Osteoblast (primary cell): ENCODE measurements around the gene FNBP1L. TPM values are rescaled to one million over a fixed set of nuclear protein-coding genes. Genes with fewer than 3 reads are reported as not detected.
A peak's percentile ranks its signal among the peaks of the same experiment; 100 is the strongest.

Source experiments
- DNase-seq: peaks from one replicate; pipeline ENCODE4 v3.0.0; 2011; ENCODE audit warnings: low spot score, mixed read lengths; ENCODE audit not compliant: insufficient read length; ENCODE audit errors: missing footprints
- H2AFZ ChIP-seq: 2 replicates; pipeline ENCODE4 v1.6.0; 2011; ENCODE audit warnings: mild to moderate bottlenecking, low read length
- H3K27ac ChIP-seq: 2 replicates; pipeline ENCODE4 v1.5.1; 2011; ENCODE audit warnings: mild to moderate bottlenecking, low read depth, low read length, moderate library complexity
- H3K27me3 ChIP-seq: 2 replicates; pipeline ENCODE4 v1.6.0; 2012; ENCODE audit warnings: mild to moderate bottlenecking, control low read depth, inconsistent platforms, low read length, moderate library complexity; ENCODE audit not compliant: insufficient read depth
- H3K36me3 ChIP-seq: 2 replicates; pipeline ENCODE4 v1.5.1; 2011; ENCODE audit warnings: mild to moderate bottlenecking, low read length, control low read depth, moderate library complexity; ENCODE audit not compliant: insufficient read depth
- H3K4me1 ChIP-seq: 2 replicates; pipeline ENCODE4 v1.5.1; 2011; ENCODE audit warnings: mild to moderate bottlenecking, low read length, control low read depth, moderate library complexity; ENCODE audit not compliant: insufficient read depth
- H3K4me2 ChIP-seq: 2 replicates; pipeline ENCODE4 v1.6.0; 2011; ENCODE audit warnings: mild to moderate bottlenecking, low read length; ENCODE audit not compliant: insufficient read depth
- H3K4me3 ChIP-seq: fragments of 200-600 bp; sonication (generic); 3 replicates; pipeline ENCODE4 v1.5.1; 2012; ENCODE audit warnings: mild to moderate bottlenecking, low read length, inconsistent platforms; ENCODE audit not compliant: insufficient read depth
- H3K79me2 ChIP-seq: 2 replicates; pipeline ENCODE4 v1.6.0; 2012; ENCODE audit warnings: mild to moderate bottlenecking, low read length, control low read depth, inconsistent platforms; ENCODE audit not compliant: insufficient read depth
- H3K9me3 ChIP-seq: 2 replicates; pipeline ENCODE4 v1.5.1; 2011; ENCODE audit warnings: low read depth, low read length, control low read depth
- H4K20me1 ChIP-seq: 2 replicates; pipeline ENCODE4 v1.6.0; 2012; ENCODE audit warnings: mild to moderate bottlenecking, low read length, control low read depth; ENCODE audit not compliant: insufficient read depth
- CTCF ChIP-seq: IDR thresholded peaks from 2 replicates; pipeline ENCODE4 v1.5.1; 2011; ENCODE audit warnings: mild to moderate bottlenecking, low read depth, low read length, moderate library complexity; ENCODE audit errors: extremely low read depth
- total RNA-seq: library from RNA; depleted of rRNA; stranded (reverse); fragments of >200 nt; gene quantifications from 2 replicates; pipeline ENCODE4 v1.2.3, GENCODE V29; 2012

FNBP1L gene
- total RNA-seq, 1 donor, result 8.7 TPM

- peaks cover 79% of the 10 kb centered on the region for H3K36me3 ChIP-seq
- H3K27me3 ChIP-seq, result no peaks in the 10 kb centered on the region
- peaks cover 51% of the 10 kb centered on the region for H3K79me2 ChIP-seq
- H3K4me3 ChIP-seq, result no peak overlapping the region
- no peak overlapping the region for H3K4me2 ChIP-seq
- H3K27ac ChIP-seq, result no peak overlapping the region
- no peaks in the 10 kb centered on the region for H3K9me3 ChIP-seq
- H4K20me1 ChIP-seq, result peaks cover 14% of the 10 kb centered on the region
- TF ChIP-seq CTCF, result no peak
- no peak overlapping the region for H2AFZ ChIP-seq
- H3K4me1 ChIP-seq, result peaks cover 13% of the 10 kb centered on the region
- DNase-seq, result no peak
Measured at GRCh38 chr1:93578433-93578830, 130.5 kb downstream of the FNBP1L start.

- Histone ChIP-seq H3K27ac (peak overlapping the region; percentile 63), H4K20me1 (peaks cover 20% of the 10 kb centered on the region), H3K79me2 (peaks cover 54% of the 10 kb centered on the region), H3K4me3 (no peak overlapping the region), H3K4me2 (no peak overlapping the region), H3K36me3 (peaks cover 82% of the 10 kb centered on the region), H3K27me3 (no peaks in the 10 kb centered on the region), H3K4me1 (peaks cover 18% of the 10 kb centered on the region), H2AFZ (no peak overlapping the region), H3K9me3 (no peaks in the 10 kb centered on the region)
- DNase-seq, result no peak
- TF ChIP-seq CTCF, result no peak
Measured at GRCh38 chr1:93578911-93579825, 131.2 kb downstream of the FNBP1L start.

- no peaks in the 10 kb centered on the region for H3K9me3 ChIP-seq
- no peak overlapping the region for H2AFZ ChIP-seq
- H4K20me1 ChIP-seq, result peaks cover 28% of the 10 kb centered on the region
- H3K79me2 ChIP-seq, result peaks cover 54% of the 10 kb centered on the region
- peak; percentile 92 for DNase-seq
- TF ChIP-seq CTCF, result no peak
- H3K36me3 ChIP-seq, result peaks cover 75% of the 10 kb centered on the region
- no peak overlapping the region for H3K4me3 ChIP-seq
- peaks cover 24% of the 10 kb centered on the region for H3K4me1 ChIP-seq
- no peak overlapping the region for H3K4me2 ChIP-seq
- H3K27ac ChIP-seq, result peak overlapping the region; percentile 63
- H3K27me3 ChIP-seq, result no peaks in the 10 kb centered on the region
Measured at GRCh38 chr1:93579891-93580290, 132.0 kb downstream of the FNBP1L start.
